GM12878 (cell line): Measurements from ENCODE around the gene CCDC15. TPM values are rescaled to one million over a fixed set of nuclear protein-coding genes. Genes with fewer than 3 reads are reported as not detected.

Experiments
- ATAC-seq: fragments of 200-7000 bp; cut with Tn5 transposase; 3 replicates; pipeline ENCODE4 v1.9.1; 2020; ENCODE audit warnings: mild to moderate bottlenecking, moderate library complexity
- BruUV-seq: library from RNA; stranded (reverse); fragments of 400-500 nt; replicated peaks from 2 replicates; lab custom pipeline; 2021; lab: Mats Ljungman, UMichigan
- CTCF ChIA-PET: fragments of 300-600 bp; sonication (Branson Sonifier 250); formaldehyde crosslinking; extraction: SDS; loops from one replicate; lab custom pipeline; 2021; ENCODE audit warnings: inconsistent platforms; lab: Yijun Ruan, JAX
- POLR2A ChIA-PET: fragments of 350-600 bp; formaldehyde crosslinking; extraction: SDS; loops from one replicate; lab custom pipeline; 2021; ENCODE audit warnings: inconsistent platforms; lab: Charles Lee
- RAD21 ChIA-PET: fragments of 300-600 bp; sonication (Branson Sonifier 250); formaldehyde crosslinking; loops from one replicate; lab custom pipeline; 2023; ENCODE audit warnings: antibody characterized with exemption; ENCODE audit not compliant: unreplicated experiment; lab: Charles Lee
- SMC1A ChIA-PET: fragments of 300-600 bp; sonication (Branson Sonifier 250); formaldehyde crosslinking; loops from one replicate; lab custom pipeline; 2023; ENCODE audit not compliant: unreplicated experiment, uncharacterized antibody; lab: Charles Lee
- DNase-seq: peaks from one replicate; pipeline ENCODE4 v3.0.0-alpha.2; 2011; ENCODE audit warnings: low read depth, low spot score
- FAIRE-seq: peaks from 3 replicates; lab custom pipeline; 2011; peaks lifted over from hg19 to GRCh38; lab: Jason Lieb, UNC
- H2AFZ ChIP-seq: 2 replicates; pipeline ENCODE4 v1.6.0; 2011; ENCODE audit warnings: low read depth, low read length, control low read depth; ENCODE audit not compliant: control insufficient read depth
- H3K27ac ChIP-seq: 2 replicates; pipeline ENCODE4 v1.5.1; 2011; ENCODE audit warnings: control low read depth; ENCODE audit not compliant: control insufficient read depth, insufficient read depth
- H3K27me3 ChIP-seq, 2 experiments: replicated peaks in 1 of 2; 2 replicates each; pipeline versions ENCODE4 v1.6.0 to v1.6.1; 2011; ENCODE audit warnings: low read length in 1 of 2; ENCODE audit not compliant: control insufficient read depth in 2 of 2, insufficient read depth in 2 of 2
- H3K36me3 ChIP-seq, 2 experiments: 2 replicates each; pipeline ENCODE4 v1.5.1; 2011; ENCODE audit warnings: low read length in 1 of 2; ENCODE audit not compliant: control insufficient read depth in 2 of 2, insufficient read depth in 2 of 2
- H3K4me1 ChIP-seq: 2 replicates; pipeline ENCODE4 v1.6.1; 2011; ENCODE audit warnings: mild to moderate bottlenecking, low read length, moderate library complexity, mixed read lengths; ENCODE audit not compliant: control insufficient read depth, insufficient read depth
- H3K4me2 ChIP-seq: 2 replicates; pipeline ENCODE4 v1.6.0; 2011; ENCODE audit warnings: control low read depth; ENCODE audit not compliant: control insufficient read depth, insufficient read depth
- H3K4me3 ChIP-seq: fragments of 200-600 bp; sonication (generic); 2 replicates; pipeline ENCODE4 v1.5.1; 2016
- H3K79me2 ChIP-seq: 2 replicates; pipeline ENCODE4 v1.6.0; 2011; ENCODE audit warnings: low read length; ENCODE audit not compliant: control insufficient read depth, insufficient read depth
- H3K9ac ChIP-seq: 2 replicates; pipeline ENCODE4 v1.8.0; 2011; ENCODE audit warnings: low read length, control low read depth, mixed read lengths; ENCODE audit not compliant: control insufficient read depth, insufficient read depth
- H3K9me3 ChIP-seq: replicated peaks from 3 replicates; pipeline ENCODE4 v1.5.1; 2011; ENCODE audit warnings: mild to moderate bottlenecking, low read length; ENCODE audit not compliant: control insufficient read depth, insufficient read depth
- H4K20me1 ChIP-seq: 2 replicates; pipeline ENCODE4 v1.6.0; 2011; ENCODE audit not compliant: control insufficient read depth, insufficient read depth
- CHD1 ChIP-seq: IDR thresholded peaks from 2 replicates; pipeline ENCODE4 v1.6.1; 2012; ENCODE audit warnings: low read depth, low read length, improper control_type of control experiment
- MTA3 ChIP-seq: IDR thresholded peaks from 2 replicates; pipeline ENCODE4 v1.6.1; 2012; ENCODE audit warnings: low read length, inconsistent platforms, borderline replicate concordance
- POU2F2 ChIP-seq: IDR thresholded peaks from 3 replicates; pipeline ENCODE4 v1.6.1; 2011; ENCODE audit warnings: low read depth, mild to moderate bottlenecking, low read length, borderline replicate concordance
- RAD21 ChIP-seq: IDR thresholded peaks from 2 replicates; pipeline ENCODE4 v1.6.1; 2011; ENCODE audit warnings: mild to moderate bottlenecking, low read depth, low read length, moderate library complexity; ENCODE audit not compliant: insufficient read depth
- SREBF1 ChIP-seq: IDR thresholded peaks from 2 replicates; pipeline ENCODE4 v1.6.1; 2012; ENCODE audit warnings: mild to moderate bottlenecking, low read length
- SREBF2 ChIP-seq: IDR thresholded peaks from 2 replicates; pipeline ENCODE4 v1.6.1; 2012; ENCODE audit warnings: mild to moderate bottlenecking, low read length
- STAT1 ChIP-seq: fragments of 450-650 bp; conservative IDR thresholded peaks from 2 replicates; pipeline ENCODE4 v1.6.1; 2014; ENCODE audit warnings: antibody characterized with exemption, mild to moderate bottlenecking
- WGBS: methylation state at CpG from one replicate; pipeline ENCODE4 v1.1.6; 2016; ENCODE audit warnings: low lambda C conversion rate; ENCODE audit not compliant: insufficient replicate concordance, insufficient coverage; ENCODE audit errors: missing lambda C conversion rate; 5-methylcytosine and 5-hydroxymethylcytosine counted together
- in situ Hi-C: fragments of 300-500 bp; cut with MboI; formaldehyde crosslinking; loops from 9 replicates; pipeline ENCODE4 v1.14.3; 2018; ENCODE audit warnings: mixed read lengths
- intact Hi-C: fragments of 100-400 bp; cut with micrococcal nuclease; formaldehyde crosslinking; loops from one replicate; pipeline ENCODE4 v1.14.2; 2022; ENCODE audit not compliant: unreplicated experiment
- polyA plus RNA-seq, 11 experiments: library from polyadenylated mRNA; depleted of rRNA in 4 of 11; unstranded in 6 of 11; stranded (reverse) in 5 of 11; fragments of >200 nt; fragmentation: Nextera tagmentation in 4 of 11; fragmentation: Illumina TruSeq in 1 of 11; extraction: Ambion mirVana in 4 of 11; extraction: Trizol in 1 of 11; gene quantifications; 1 replicate in 1 of 11; 2 replicates in 10 of 11; pipeline versions ENCODE4 v1.2.1 to v1.2.3, GENCODE V29; 2011 to 2016; ENCODE audit warnings: inconsistent platforms in 2 of 11, missing spikeins in 2 of 11, low read depth in 1 of 11
- total RNA-seq, 4 experiments: library from RNA; depleted of rRNA in 3 of 4; stranded (reverse); fragments of >200 nt in 3 of 4; fragmentation: Illumina TruSeq in 1 of 4; extraction: Trizol in 1 of 4; gene quantifications; 2 replicates each; pipeline versions ENCODE4 v1.2.1 to v1.2.3, GENCODE V29; 2013 to 2021
- TF ChIP-seq, protein P1 (sequence below): IDR thresholded peaks from 2 replicates; pipeline ENCODE4 v1.6.1; 2012; ENCODE audit warnings: low read depth, low read length, improper control_type of control experiment
- TF ChIP-seq, protein P2 (sequence below): IDR thresholded peaks from 2 replicates; pipeline ENCODE4 v1.6.1; 2012; ENCODE audit warnings: low read depth, low read length, improper control_type of control experiment

CCDC15 gene
- total and polyA plus RNA-seq, 10 of the 15 experiments (the other 5 are each of a cell fraction or from before 2014, with no cell fraction given), result 2.0 to 5.3 (median 3.3) TPM

DNA sequence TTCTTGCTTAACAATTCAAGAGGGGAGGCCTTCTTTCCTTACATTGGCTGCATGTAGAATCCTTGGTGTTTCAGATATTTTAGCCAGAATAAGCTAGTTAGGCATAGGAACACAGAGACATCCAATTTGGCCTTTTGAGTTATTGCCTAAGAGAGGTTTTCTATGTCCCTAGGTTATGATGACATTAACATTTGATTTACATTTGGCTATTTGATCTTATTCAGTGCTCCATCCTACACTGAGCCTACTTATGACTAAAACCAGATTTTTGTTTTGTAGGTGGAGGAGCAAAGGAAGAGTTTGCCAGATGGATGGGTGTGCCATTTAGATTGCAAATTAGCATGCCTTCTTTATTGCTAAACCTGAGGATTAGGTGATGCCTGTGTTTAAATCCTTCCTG, 98.0 kb downstream of the CCDC15 start:
- H3K27ac ChIP-seq, result no peak overlapping the region
- ATAC-seq (no peak), FAIRE-seq (no peak), DNase-seq (no peak)
- H4K20me1 ChIP-seq, result no peaks in the 10 kb centered on the region
- no peak overlapping the region for H3K4me2 ChIP-seq
- H3K9ac ChIP-seq, result no peak overlapping the region
- no peaks in the 10 kb centered on the region for H3K79me2 ChIP-seq
- H3K36me3 ChIP-seq, result no peaks in the 10 kb centered on the region
- no peaks in the 10 kb centered on the region for H3K4me1 ChIP-seq
- no peaks in the 10 kb centered on the region for H3K27me3 ChIP-seq
- no peak for TF ChIP-seq STAT1
- TF ChIP-seq SREBF1, result no peak
- TF ChIP-seq CHD1, result no peak
- TF ChIP-seq, protein P1, sequence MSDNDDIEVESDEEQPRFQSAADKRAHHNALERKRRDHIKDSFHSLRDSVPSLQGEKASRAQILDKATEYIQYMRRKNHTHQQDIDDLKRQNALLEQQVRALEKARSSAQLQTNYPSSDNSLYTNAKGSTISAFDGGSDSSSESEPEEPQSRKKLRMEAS, result no peak
- no TSS peak for BruUV-seq
- no peak overlapping the region for H2AFZ ChIP-seq
- intact Hi-C loops (no loop called here), in situ Hi-C loops (no loop called here)
- ChIA-PET SMC1A (interaction anchor here (1.6 kb wide), 1 partner anchor 20 kb away, joined by 5 read pairs; no protein-coding TSS in a partner anchor), CTCF (interaction anchor here (1.3 kb wide), 2 partner anchors 55 to 58 kb away, joined by 4 read pairs; no protein-coding TSS in a partner anchor), RAD21 (interaction anchor here (1.3 kb wide), 1 partner anchor 21 kb away, joined by 3 read pairs; no protein-coding TSS in a partner anchor), POLR2A (interaction anchor here (0.6 kb wide), 1 partner anchor 568 kb away, joined by 3 read pairs; no protein-coding TSS in a partner anchor)
- no peaks in the 10 kb centered on the region for H3K9me3 ChIP-seq
- no peak overlapping the region for H3K4me3 ChIP-seq

- Histone ChIP-seq H4K20me1 (no peaks in the 10 kb centered on the region), H3K9me3 (no peaks in the 10 kb centered on the region), H3K4me1 (no peaks in the 10 kb centered on the region), H3K4me2 (no peak overlapping the region), H3K27me3 (no peaks in the 10 kb centered on the region), H3K79me2 (no peaks in the 10 kb centered on the region), H3K4me3 (no peak overlapping the region), H3K9ac (no peak overlapping the region), H2AFZ (no peak overlapping the region), H3K36me3 (no peaks in the 10 kb centered on the region), H3K27ac (no peak overlapping the region)
- RAD21 ChIA-PET, result interaction anchor here (1.3 kb wide), 1 partner anchor 20 kb away, joined by 3 read pairs; no protein-coding TSS in a partner anchor
- FAIRE-seq (no peak), ATAC-seq (no peak), DNase-seq (no peak)
- no TSS peak for BruUV-seq
- SMC1A ChIA-PET, result interaction anchor here (1.6 kb wide), 1 partner anchor 19 kb away, joined by 5 read pairs; no protein-coding TSS in a partner anchor
- WGBS, result 100% methylated on average over 1 of the region's 1 CpG
- in situ Hi-C loops, result no loop called here
- TF ChIP-seq POU2F2 (no peak), MTA3 (no peak), SREBF2 (no peak), RAD21 (no peak)
- TF ChIP-seq, protein P2, sequence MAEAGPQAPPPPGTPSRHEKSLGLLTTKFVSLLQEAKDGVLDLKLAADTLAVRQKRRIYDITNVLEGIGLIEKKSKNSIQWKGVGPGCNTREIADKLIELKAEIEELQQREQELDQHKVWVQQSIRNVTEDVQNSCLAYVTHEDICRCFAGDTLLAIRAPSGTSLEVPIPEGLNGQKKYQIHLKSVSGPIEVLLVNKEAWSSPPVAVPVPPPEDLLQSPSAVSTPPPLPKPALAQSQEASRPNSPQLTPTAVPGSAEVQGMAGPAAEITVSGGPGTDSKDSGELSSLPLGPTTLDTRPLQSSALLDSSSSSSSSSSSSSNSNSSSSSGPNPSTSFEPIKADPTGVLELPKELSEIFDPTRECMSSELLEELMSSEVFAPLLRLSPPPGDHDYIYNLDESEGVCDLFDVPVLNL, result no peak
- POLR2A ChIA-PET, result no interaction called here
- CTCF ChIA-PET, result interaction anchor here (1.3 to 1.4 kb wide), 3 partner anchors 54 to 89 kb away, joined by 4 to 5 read pairs (median 4); no protein-coding TSS in a partner anchor
- intact Hi-C loops, result no loop called here
Observed at GRCh38 chr11:125053167-125053566, 99.2 kb downstream of the CCDC15 start.
